A549 (cell line): Measurements from ENCODE around the gene PRELID3B. TPM values are rescaled to one million over a fixed set of nuclear protein-coding genes. Genes with fewer than 3 reads are reported as not detected.

ENCODE experiments used
- ATAC-seq, 2 experiments: fragments of 200-7000 bp in 1 of 2; fragments of >200 bp in 1 of 2; cut with Nextera tagmentation in 1 of 2; cut with Tn5 transposase in 1 of 2; 3 replicates each; pipeline versions ENCODE4 v1.8.0 to v1.9.1; 2018 to 2020; ENCODE audit warnings: mild to moderate bottlenecking in 1 of 2, moderate library complexity in 1 of 2
- CTCF ChIA-PET: fragments of 300-600 bp; sonication (Branson Sonifier 250); formaldehyde crosslinking; extraction: SDS; loops from one replicate; lab custom pipeline; 2021; ENCODE audit warnings: antibody characterized with exemption, inconsistent platforms; lab: Yijun Ruan, JAX
- POLR2A ChIA-PET: fragments of 350-600 bp; formaldehyde crosslinking; extraction: SDS; loops from one replicate; lab custom pipeline; 2021; ENCODE audit warnings: antibody characterized with exemption, inconsistent platforms; lab: Yijun Ruan, JAX
- DNase-seq, 2 experiments: peaks; one replicate each; pipeline versions ENCODE4 v3.0.0 to v3.0.0-alpha.2; 2011 to 2016; ENCODE audit warnings: low read depth in 1 of 2, low spot score in 1 of 2
- FAIRE-seq: peaks from 2 replicates; lab custom pipeline; 2011; peaks lifted over from hg19 to GRCh38; lab: Jason Lieb, UNC
- H3K27ac ChIP-seq, 2 experiments: fragments of >200 bp; sonication (Bioruptor Twin); formaldehyde crosslinking; 3 replicates each; pipeline ENCODE4 v1.5.1; 2016 to 2017
- H3K4me1 ChIP-seq: fragments of >200 bp; sonication (Bioruptor Twin); formaldehyde crosslinking; 3 replicates; pipeline ENCODE4 v1.6.1; 2016
- H3K4me2 ChIP-seq: fragments of >200 bp; sonication (Bioruptor Twin); formaldehyde crosslinking; 3 replicates; pipeline ENCODE4 v1.6.1; 2016
- H3K4me3 ChIP-seq: fragments of >200 bp; sonication (Bioruptor Twin); formaldehyde crosslinking; 3 replicates; pipeline ENCODE4 v1.5.1; 2016
- H3K9me3 ChIP-seq: fragments of >200 bp; sonication (Bioruptor Twin); formaldehyde crosslinking; 3 replicates; pipeline ENCODE4 v1.6.1; 2016
- BCL3 ChIP-seq: fragments of >200 bp; sonication (Bioruptor Twin); formaldehyde crosslinking; IDR thresholded peaks from 3 replicates; pipeline ENCODE4 v1.6.1; 2016
- BHLHE40 ChIP-seq: IDR thresholded peaks from 2 replicates; pipeline ENCODE4 v1.6.1; 2012; ENCODE audit warnings: low read depth, low read length, inconsistent platforms
- CBX2 ChIP-seq: fragments of 200-600 bp; sonication (generic); IDR thresholded peaks from 2 replicates; pipeline ENCODE4 v1.6.1; 2016; ENCODE audit warnings: low read depth, mild to moderate bottlenecking, borderline replicate concordance
- CTCF ChIP-seq: fragments of >200 bp; sonication (Bioruptor Twin); formaldehyde crosslinking; IDR thresholded peaks from 3 replicates; pipeline ENCODE4 v1.5.1; 2016
- ESRRA ChIP-seq: fragments of 150-350 bp; IDR thresholded peaks from 2 replicates; pipeline ENCODE4 v1.6.1; 2014; ENCODE audit warnings: mild to moderate bottlenecking, low read length, borderline replicate concordance
- FOSB ChIP-seq: fragments of 250-450 bp; sonication (Bioruptor Pico); IDR thresholded peaks from 2 replicates; pipeline ENCODE4 v1.5.0; 2020; ENCODE audit warnings: mild to moderate bottlenecking, moderate library complexity
- FOSL2 ChIP-seq, 2 experiments: fragments of 450-650 bp in 1 of 2; fragments of >200 bp in 1 of 2; sonication (Bioruptor Twin) in 1 of 2; formaldehyde crosslinking; IDR thresholded peaks; 2 replicates each; pipeline versions ENCODE4 v1.5.0 to v1.6.1; 2016 to 2020; ENCODE audit warnings: mild to moderate bottlenecking in 1 of 2, moderate library complexity in 1 of 2
- GATA3 ChIP-seq: IDR thresholded peaks from 2 replicates; pipeline ENCODE4 v1.6.1; 2012; ENCODE audit warnings: borderline replicate concordance
- HEYL ChIP-seq: fragments of 250-450 bp; sonication (Bioruptor Pico); IDR thresholded peaks from 2 replicates; pipeline ENCODE4 v1.8.0; 2021; ENCODE audit warnings: mild to moderate bottlenecking, moderate library complexity
- MAZ ChIP-seq: fragments of 150-350 bp; IDR thresholded peaks from 2 replicates; pipeline ENCODE4 v1.6.1; 2014; ENCODE audit warnings: antibody characterized with exemption, low read depth, low read length, borderline replicate concordance
- MYC ChIP-seq: IDR thresholded peaks from 2 replicates; pipeline ENCODE4 v1.6.1; 2012; ENCODE audit warnings: mild to moderate bottlenecking, inconsistent platforms, low read length, improper control_type of control experiment, borderline replicate concordance
- PHF8 ChIP-seq: fragments of 200-600 bp; sonication (generic); IDR thresholded peaks from 2 replicates; pipeline ENCODE4 v1.6.1; 2016; ENCODE audit warnings: low read depth, mild to moderate bottlenecking, antibody characterized with exemption, moderate library complexity, borderline replicate concordance
- RAD21 ChIP-seq, 2 experiments: fragments of >200 bp in 1 of 2; sonication (Bioruptor Twin) in 1 of 2; formaldehyde crosslinking in 1 of 2; IDR thresholded peaks in 1 of 2; conservative IDR thresholded peaks in 1 of 2; 2 replicates in 1 of 2; 3 replicates in 1 of 2; pipeline ENCODE4 v1.6.1; 2012 to 2018; ENCODE audit warnings: inconsistent platforms in 1 of 2
- SMC3 ChIP-seq: fragments of >200 bp; sonication (Bioruptor Twin); formaldehyde crosslinking; IDR thresholded peaks from 3 replicates; pipeline ENCODE4 v1.6.1; 2018; ENCODE audit warnings: inconsistent platforms
- TFCP2L1 ChIP-seq: fragments of 250-450 bp; sonication (Bioruptor Pico); IDR thresholded peaks from 2 replicates; pipeline ENCODE4 v1.5.0; 2021; ENCODE audit warnings: mild to moderate bottlenecking
- ZFP36 ChIP-seq: fragments of 450-650 bp; IDR thresholded peaks from 2 replicates; pipeline ENCODE4 v1.6.1; 2014; ENCODE audit warnings: borderline replicate concordance; ENCODE audit not compliant: partially characterized antibody
- ZNF302 ChIP-seq: fragments of 250-450 bp; sonication (Bioruptor Pico); IDR thresholded peaks from 2 replicates; pipeline ENCODE4 v1.9.0; 2021; ENCODE audit warnings: inconsistent platforms, mild to moderate bottlenecking, moderate library complexity
- WGBS: methylation state at CpG from one replicate; pipeline ENCODE4 v1.1.6; 2017; ENCODE audit errors: missing lambda C conversion rate; 5-methylcytosine and 5-hydroxymethylcytosine counted together
- polyA plus RNA-seq, 4 experiments: library from polyadenylated mRNA; depleted of rRNA in 3 of 4; stranded (reverse); fragments of >200 nt; fragmentation: RNase III in 1 of 4; extraction: RNeasy Plus Mini Kit Qiagen cat#74134 plus additional on column Dnase treatment in 1 of 4; gene quantifications; 2 replicates in 3 of 4; 3 replicates in 1 of 4; pipeline ENCODE4 v1.2.3, GENCODE V29; 2011 to 2017

Gene PRELID3B
- polyA plus RNA-seq, 2 of the 4 experiments (the other 2 are of a cell fraction), result 85.6 to 143 TPM

GRCh38 chr20:59068534-59068933, 25.9 kb upstream of the PRELID3B start (continued):
- TF ChIP-seq BCL3 (no peak), CBX2 (no peak), GATA3 (no peak), PHF8 (no peak)

- Histone ChIP-seq H3K9me3 (no peaks in the 10 kb centered on the region), H3K4me1 (peaks cover 13% of the 10 kb centered on the region), H3K4me2 (peak overlapping the region; percentile 66)
- TF ChIP-seq ZNF302 (no peak), BHLHE40 (no peak), SMC3 (no peak), RAD21 (conservative IDR thresholded peaks at IDR 0.05 in 1 of 2, IDR thresholded peaks at IDR 0.05 in 1 of 2) (no peak), PHF8 (no peak), FOSB (no peak), TFCP2L1 (CRISPR knock-in tag) (no peak), MAZ (no peak), HEYL (no peak), ZFP36 (no peak), MYC (no peak)
- TF ChIP-seq, all 56 proteins: peak for 0
- POLR2A ChIA-PET, result interaction anchor here (1.0 kb wide), 1 partner anchor 32 kb away, joined by 3 read pairs; the partner anchor contains the start of gene ATP5F1E
- CTCF ChIA-PET, result interaction anchor here (0.8 to 2.4 kb wide), 4 partner anchors 24 to 391 kb away, joined by 3 to 9 read pairs (median 4); no protein-coding TSS in a partner anchor
- no peak for ATAC-seq
- FAIRE-seq, result no peak
- Histone ChIP-seq H3K27ac (no peak overlapping the region), H3K4me3 (no peak overlapping the region)
- no peak for DNase-seq
- WGBS, result 23% methylated on average over 4 of the region's 4 CpGs
Measured at GRCh38 chr20:59064214-59064722, 21.7 kb upstream of the PRELID3B start.

GRCh38 chr20:59063358-59064213, 21.0 kb upstream of the PRELID3B start:
- POLR2A ChIA-PET, result no interaction called here
- FAIRE-seq, result no peak
- no peak for TF ChIP-seq CTCF
- no peak for TF ChIP-seq ESRRA
- TF ChIP-seq FOSL2 (IDR thresholded peaks at IDR 0.05), result no peak
- TF ChIP-seq FOSL2 (CRISPR knock-in tag; IDR thresholded peaks at IDR 0.05), result peak; percentile 32; the same call in 1 of the 2 replicates
- TF ChIP-seq, all 56 proteins: peak for 1
- H3K4me2 ChIP-seq, result peak overlapping the region; percentile 66
- no peak overlapping the region for H3K4me3 ChIP-seq
- 43% methylated on average over 22 of the region's 22 CpGs for WGBS
- ATAC-seq (peak; percentile 72 to 85), DNase-seq (peak; percentile 39 to 42)
- H3K9me3 ChIP-seq, result no peaks in the 10 kb centered on the region
- CTCF ChIA-PET, result interaction anchor here (0.8 to 2.4 kb wide), 4 partner anchors 14 to 392 kb away, joined by 3 to 9 read pairs (median 4); no protein-coding TSS in a partner anchor
- H3K27ac ChIP-seq, result peak overlapping the region in 1 of 2 experiments; percentile 3; a peak in 1 of 6 replicates
- peaks cover 13% of the 10 kb centered on the region for H3K4me1 ChIP-seq
